ENCODE measurements around the gene NODAL.

Gene NODAL

GRCh38 chr10:70399177-70399576 lies 42.3 kb downstream of the NODAL start:
- no peaks in the 10 kb centered on the region for H3K27me3 ChIP-seq (ENCODE audit: control insufficient read depth, insufficient read depth, low read length)
- H3K36me3 ChIP-seq (ENCODE audit: control insufficient read depth, insufficient read depth, low read length): no peaks in the 10 kb centered on the region
- no peak overlapping the region for H3K4me3 ChIP-seq (ENCODE audit: low read depth, low read length)
- H3K4me1 ChIP-seq (ENCODE audit: control insufficient read depth, insufficient read depth, low read length): no peaks in the 10 kb centered on the region
- no peaks in the 10 kb centered on the region for H3K9me3 ChIP-seq (ENCODE audit: control insufficient read depth, insufficient read depth, low read length)
- no peak overlapping the region for H3K9ac ChIP-seq (ENCODE audit: low read depth, low read length)

- Histone ChIP-seq H3K9me3 (ENCODE audit: control insufficient read depth, insufficient read depth, low read length) (no peaks in the 10 kb centered on the region), H3K4me3 (ENCODE audit: low read depth, low read length) (no peak overlapping the region), H3K36me3 (ENCODE audit: control insufficient read depth, insufficient read depth, low read length) (no peaks in the 10 kb centered on the region)
Observed at GRCh38 chr10:70396140-70396539, 45.3 kb downstream of the NODAL start.

DNA sequence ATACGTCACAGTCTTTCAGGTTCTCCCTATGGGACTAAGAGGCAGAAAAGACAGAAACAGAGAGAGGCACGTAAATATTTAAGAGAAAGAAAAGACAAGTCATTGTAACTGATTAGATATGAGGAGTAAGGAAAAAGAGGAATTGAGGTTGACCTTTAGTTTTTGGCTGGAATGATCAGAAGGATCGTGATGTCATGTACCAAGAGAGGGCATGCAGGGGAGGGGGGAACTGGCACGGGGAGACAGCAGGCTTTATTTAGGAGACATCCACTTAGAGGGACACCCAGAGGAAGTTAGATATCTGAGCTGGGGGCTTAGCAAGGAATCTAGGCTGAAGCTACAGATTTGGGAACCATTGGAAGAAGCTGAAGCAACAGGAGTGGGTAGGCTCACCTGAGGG lies 49.8 kb downstream of the NODAL start:
- Histone ChIP-seq H3K36me3 (ENCODE audit: control insufficient read depth, insufficient read depth, low read length) (no peaks in the 10 kb centered on the region), H3K27me3 (ENCODE audit: control insufficient read depth, insufficient read depth, low read length) (no peaks in the 10 kb centered on the region), H3K9me3 (ENCODE audit: control insufficient read depth, insufficient read depth, low read length) (no peaks in the 10 kb centered on the region), H3K4me3 (ENCODE audit: low read depth, low read length) (no peak overlapping the region), H3K9ac (ENCODE audit: low read depth, low read length) (no peak overlapping the region), H3K4me1 (ENCODE audit: control insufficient read depth, insufficient read depth, low read length) (no peaks in the 10 kb centered on the region)

More at GRCh38 chr10:70396140-70396539, 45.3 kb downstream of the NODAL start:
- Histone ChIP-seq H3K4me1 (ENCODE audit: control insufficient read depth, insufficient read depth, low read length) (no peaks in the 10 kb centered on the region), H3K27me3 (ENCODE audit: control insufficient read depth, insufficient read depth, low read length) (no peaks in the 10 kb centered on the region), H3K9ac (ENCODE audit: low read depth, low read length) (no peak overlapping the region)
